SK-MEL-5 (cell line): ENCODE data around the gene LCN6. TPM values are rescaled to one million over a fixed set of nuclear protein-coding genes. Genes with fewer than 3 reads are reported as not detected.
A peak's percentile ranks its signal among the peaks of the same experiment; 100 is the strongest.
"Not testable (repeated sequence)": the region's sequence is repeated elsewhere in the genome, so short reads cannot be mapped to it uniquely, and the experiment has no call there.

Source experiments
- DNase-seq: peaks from one replicate; pipeline ENCODE4 v3.0.0-alpha.2; 2016; ENCODE audit warnings: low read depth, low spot score
- in situ Hi-C: cut with HindIII; loops from 2 replicates; pipeline ENCODE4 v1.10.0; 2016; ENCODE audit warnings: low sequenced_read_pairs, high pct_unique_total_duplicates, low pct_unique_long_range_greater_than_20kb
- total RNA-seq: library from RNA; depleted of rRNA; stranded (reverse); fragments of >200 nt; shearing (Covaris generic); gene quantifications from 2 replicates; pipeline ENCODE4 v1.2.3, GENCODE V29; 2014

The LCN6 gene
- total RNA-seq, 1 experiment from 2014 or later, result not detected

GRCh38 chr9:136722093-136722968 lies 26.0 kb downstream of the LCN6 start:
- no peak for DNase-seq
- in situ Hi-C loops, result no loop called here

- DNase-seq, result no peak
- in situ Hi-C loops, result no loop called here
Observed at GRCh38 chr9:136721339-136722092, 26.8 kb downstream of the LCN6 start.

GRCh38 chr9:136720898-136721338 lies 27.4 kb downstream of the LCN6 start:
- in situ Hi-C loops, result no loop called here
- no peak for DNase-seq

GRCh38 chr9:136720251-136720897 lies 28.0 kb downstream of the LCN6 start:
- in situ Hi-C loops, result no loop called here
- no peak for DNase-seq

GRCh38 chr9:136719195-136719880 lies 29.0 kb downstream of the LCN6 start:
- in situ Hi-C loops, result no loop called here
- no peak for DNase-seq

- in situ Hi-C loops, result no loop called here
- no peak for DNase-seq
Observed at GRCh38 chr9:136718345-136719194, 29.8 kb downstream of the LCN6 start.

GRCh38 chr9:136717399-136717798 lies 30.9 kb downstream of the LCN6 start:
- DNase-seq, result no peak
- in situ Hi-C loops, result no loop called here

GRCh38 chr9:136714893-136715274 lies 33.4 kb downstream of the LCN6 start:
- in situ Hi-C loops, result no loop called here
- no peak for DNase-seq

GRCh38 chr9:136714096-136714892 lies 34.0 kb downstream of the LCN6 start:
- in situ Hi-C loops, result no loop called here

GRCh38 chr9:136713550-136713949 lies 34.8 kb downstream of the LCN6 start:
- in situ Hi-C loops, result no loop called here
- no peak for DNase-seq

More at GRCh38 chr9:136714096-136714892, 34.0 kb downstream of the LCN6 start:
- DNase-seq, result no peak

- in situ Hi-C loops, result no loop called here
- no peak for DNase-seq
Observed at GRCh38 chr9:136712690-136713544, 35.4 kb downstream of the LCN6 start.

- in situ Hi-C loops, result no loop called here
Observed at GRCh38 chr9:136711751-136712689, 36.3 kb downstream of the LCN6 start, which contains the start of gene DIPK1B. Gene DIPK1B, plus strand, starts transcription at chr9:136712572. Its CDS starts 94 bp downstream, at chr9:136712666.

GRCh38 chr9:136711219-136711648 lies 37.1 kb downstream of the LCN6 start:
- in situ Hi-C loops, DNase-seq: not testable (repeated sequence)

More at GRCh38 chr9:136711751-136712689, 36.3 kb downstream of the LCN6 start, which contains the start of gene DIPK1B:
- peak; percentile 44 for DNase-seq

- DNase-seq, result no peak
- in situ Hi-C loops, result no loop called here
Observed at GRCh38 chr9:136710543-136710942, 37.8 kb downstream of the LCN6 start.
